PC-3 (cell line): ENCODE measurements around the gene FBN3.

Experiments
- CTCF ChIP-seq: fragments of 300-600 bp; sonication (generic); conservative IDR thresholded peaks from 2 replicates; pipeline ENCODE4 v1.5.1; 2017; ENCODE audit warnings: antibody characterized with exemption, low read depth, mild to moderate bottlenecking, low read length
- EZH2 ChIP-seq: fragments of 300-600 bp; sonication (generic); IDR thresholded peaks from one replicate; pipeline ENCODE4 v1.6.1; 2017; ENCODE audit warnings: antibody characterized with exemption, mild to moderate bottlenecking, low read length; ENCODE audit not compliant: unreplicated experiment

- TF ChIP-seq CTCF: no peak
- no peak for TF ChIP-seq EZH2
Measured at GRCh38 chr19:8020681-8021080, 128.7 kb downstream of the FBN3 start.
